ENCODE data around the gene APBB2.

GRCh38 chr4:41012293-41012692 is 202.0 kb downstream of the APBB2 start:
- TF ChIP-seq, protein P1, sequence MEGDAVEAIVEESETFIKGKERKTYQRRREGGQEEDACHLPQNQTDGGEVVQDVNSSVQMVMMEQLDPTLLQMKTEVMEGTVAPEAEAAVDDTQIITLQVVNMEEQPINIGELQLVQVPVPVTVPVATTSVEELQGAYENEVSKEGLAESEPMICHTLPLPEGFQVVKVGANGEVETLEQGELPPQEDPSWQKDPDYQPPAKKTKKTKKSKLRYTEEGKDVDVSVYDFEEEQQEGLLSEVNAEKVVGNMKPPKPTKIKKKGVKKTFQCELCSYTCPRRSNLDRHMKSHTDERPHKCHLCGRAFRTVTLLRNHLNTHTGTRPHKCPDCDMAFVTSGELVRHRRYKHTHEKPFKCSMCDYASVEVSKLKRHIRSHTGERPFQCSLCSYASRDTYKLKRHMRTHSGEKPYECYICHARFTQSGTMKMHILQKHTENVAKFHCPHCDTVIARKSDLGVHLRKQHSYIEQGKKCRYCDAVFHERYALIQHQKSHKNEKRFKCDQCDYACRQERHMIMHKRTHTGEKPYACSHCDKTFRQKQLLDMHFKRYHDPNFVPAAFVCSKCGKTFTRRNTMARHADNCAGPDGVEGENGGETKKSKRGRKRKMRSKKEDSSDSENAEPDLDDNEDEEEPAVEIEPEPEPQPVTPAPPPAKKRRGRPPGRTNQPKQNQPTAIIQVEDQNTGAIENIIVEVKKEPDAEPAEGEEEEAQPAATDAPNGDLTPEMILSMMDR (IDR thresholded peaks at IDR 0.05): no peak
- TF ChIP-seq POLR2A (IDR thresholded peaks at IDR 0.05): no peak

All from heart left ventricle (tissue), 13 donors.